PC-3 (cell line): ENCODE results near the gene HNRNPH3.

ENCODE experiments used
- EZH2 ChIP-seq: fragments of 300-600 bp; sonication (generic); IDR thresholded peaks from one replicate; pipeline ENCODE4 v1.6.1; 2017; ENCODE audit warnings: antibody characterized with exemption, mild to moderate bottlenecking, low read length; ENCODE audit not compliant: unreplicated experiment
- EZH2phosphoT487 ChIP-seq: fragments of 300-600 bp; sonication (generic); IDR thresholded peaks from 2 replicates; pipeline ENCODE4 v1.6.1; 2018; ENCODE audit warnings: mild to moderate bottlenecking, antibody characterized with exemption, low read length, borderline replicate concordance
- TF ChIP-seq, protein P1 (sequence below): fragments of 300-600 bp; sonication (generic); conservative IDR thresholded peaks from 2 replicates; pipeline ENCODE4 v1.5.1; 2017; ENCODE audit warnings: antibody characterized with exemption, low read depth, mild to moderate bottlenecking, low read length

DNA sequence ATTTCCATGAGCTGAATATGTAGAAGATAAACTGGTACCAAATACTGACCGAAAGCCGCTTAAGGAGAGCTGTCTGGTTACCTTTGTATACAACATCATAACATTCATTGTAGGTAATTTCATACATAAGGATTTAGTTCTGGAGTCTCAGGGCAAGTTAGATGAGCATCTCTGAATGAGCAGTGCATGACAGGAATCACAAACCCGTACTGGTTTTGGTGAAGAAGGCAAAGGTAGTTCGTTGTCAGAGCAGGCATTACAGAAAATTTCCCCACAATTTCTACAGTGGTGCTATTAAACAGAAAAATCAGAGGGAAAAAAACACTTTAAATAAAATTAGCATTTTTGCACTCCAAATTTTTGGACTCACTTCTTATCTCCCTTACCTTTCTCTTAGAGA is 13.8 kb downstream of the HNRNPH3 start:
- TF ChIP-seq, protein P1, sequence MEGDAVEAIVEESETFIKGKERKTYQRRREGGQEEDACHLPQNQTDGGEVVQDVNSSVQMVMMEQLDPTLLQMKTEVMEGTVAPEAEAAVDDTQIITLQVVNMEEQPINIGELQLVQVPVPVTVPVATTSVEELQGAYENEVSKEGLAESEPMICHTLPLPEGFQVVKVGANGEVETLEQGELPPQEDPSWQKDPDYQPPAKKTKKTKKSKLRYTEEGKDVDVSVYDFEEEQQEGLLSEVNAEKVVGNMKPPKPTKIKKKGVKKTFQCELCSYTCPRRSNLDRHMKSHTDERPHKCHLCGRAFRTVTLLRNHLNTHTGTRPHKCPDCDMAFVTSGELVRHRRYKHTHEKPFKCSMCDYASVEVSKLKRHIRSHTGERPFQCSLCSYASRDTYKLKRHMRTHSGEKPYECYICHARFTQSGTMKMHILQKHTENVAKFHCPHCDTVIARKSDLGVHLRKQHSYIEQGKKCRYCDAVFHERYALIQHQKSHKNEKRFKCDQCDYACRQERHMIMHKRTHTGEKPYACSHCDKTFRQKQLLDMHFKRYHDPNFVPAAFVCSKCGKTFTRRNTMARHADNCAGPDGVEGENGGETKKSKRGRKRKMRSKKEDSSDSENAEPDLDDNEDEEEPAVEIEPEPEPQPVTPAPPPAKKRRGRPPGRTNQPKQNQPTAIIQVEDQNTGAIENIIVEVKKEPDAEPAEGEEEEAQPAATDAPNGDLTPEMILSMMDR = no peak
- TF ChIP-seq EZH2 (no peak), EZH2phosphoT487 (no peak)
